Measurements from ENCODE around the gene SSH2.
A peak's percentile ranks its signal among the peaks of the same experiment; 100 is the strongest.
"Not testable (repeated sequence)": the region's sequence is repeated elsewhere in the genome, so short reads cannot be mapped to it uniquely, and the experiment has no call there.

SSH2 gene

GRCh38 chr17:29929533-29930408 is at the start of gene SSH2:
Gene SSH2, minus strand, starts transcription at chr17:29930228. Its CDS starts 228 bp downstream, at chr17:29930000.
- DNase-seq, result peak; percentile 94

- DNase-seq, result no peak
Observed at GRCh38 chr17:29977836-29978235, 47.8 kb upstream of the SSH2 start.

- DNase-seq, result no peak
Observed at GRCh38 chr17:29973005-29973404, 43.0 kb upstream of the SSH2 start.

- DNase-seq, result no peak
Observed at GRCh38 chr17:29972277-29972676, 42.2 kb upstream of the SSH2 start.

- no peak for DNase-seq
Observed at GRCh38 chr17:29968271-29968670, 38.2 kb upstream of the SSH2 start.

GRCh38 chr17:29962656-29963055 is 32.6 kb upstream of the SSH2 start:
- no peak for DNase-seq

- no peak for DNase-seq
Observed at GRCh38 chr17:29959658-29960337, 29.8 kb upstream of the SSH2 start.

GRCh38 chr17:29958947-29959657 is 29.1 kb upstream of the SSH2 start:
- DNase-seq, result no peak

- not testable (repeated sequence) for DNase-seq
Observed at GRCh38 chr17:29957488-29957887, 27.5 kb upstream of the SSH2 start.

GRCh38 chr17:29956225-29956624 is 26.2 kb upstream of the SSH2 start:
- no peak for DNase-seq

- DNase-seq, result no peak
Observed at GRCh38 chr17:29954405-29954804, 24.4 kb upstream of the SSH2 start.

GRCh38 chr17:29949696-29950095 is 19.7 kb upstream of the SSH2 start:
- no peak for DNase-seq

GRCh38 chr17:29948448-29949215 is 18.6 kb upstream of the SSH2 start:
- DNase-seq, result no peak

- no peak for DNase-seq
Observed at GRCh38 chr17:29945281-29945680, 15.3 kb upstream of the SSH2 start.

GRCh38 chr17:29941334-29941733 is 11.3 kb upstream of the SSH2 start, which contains the start of gene EFCAB5:
Gene EFCAB5, plus strand, starts transcription at chr17:29941634. Its CDS starts 163 bp downstream, at chr17:29941797.
- DNase-seq, result no peak

- DNase-seq, result no peak
Observed at GRCh38 chr17:29936724-29937123, 6.7 kb upstream of the SSH2 start.

- not testable (repeated sequence) for DNase-seq
Observed at GRCh38 chr17:29935909-29936308, 5.9 kb upstream of the SSH2 start.

GRCh38 chr17:29933379-29933778 is 3.4 kb upstream of the SSH2 start:
- DNase-seq, result no peak

- peak; percentile 68 for DNase-seq
Observed at GRCh38 chr17:29931231-29931932, 1.4 kb upstream of the SSH2 start.

- no peak for DNase-seq
Observed at GRCh38 chr17:29930409-29931010, 482 bp upstream of the SSH2 start.

GRCh38 chr17:29929006-29929532 is 959 bp downstream of the SSH2 start:
- DNase-seq, result peak; percentile 57

Data from activated CD8-positive, alpha-beta memory T cell treated with anti-CD3 and anti-CD28 coated beads, Interleukin-2, amount 50 U/mL, for 48 hours (primary cell).